ENCODE measurements around the gene EHMT1. TPM values are rescaled to one million over a fixed set of nuclear protein-coding genes. Genes with fewer than 3 reads are reported as not detected.

EHMT1 gene
- total and polyA plus RNA-seq, 2 of the 13 experiments (the other 11 are each of a cell fraction or from before 2014, with no cell fraction given) = 23.0 to 27.1 TPM

DNA sequence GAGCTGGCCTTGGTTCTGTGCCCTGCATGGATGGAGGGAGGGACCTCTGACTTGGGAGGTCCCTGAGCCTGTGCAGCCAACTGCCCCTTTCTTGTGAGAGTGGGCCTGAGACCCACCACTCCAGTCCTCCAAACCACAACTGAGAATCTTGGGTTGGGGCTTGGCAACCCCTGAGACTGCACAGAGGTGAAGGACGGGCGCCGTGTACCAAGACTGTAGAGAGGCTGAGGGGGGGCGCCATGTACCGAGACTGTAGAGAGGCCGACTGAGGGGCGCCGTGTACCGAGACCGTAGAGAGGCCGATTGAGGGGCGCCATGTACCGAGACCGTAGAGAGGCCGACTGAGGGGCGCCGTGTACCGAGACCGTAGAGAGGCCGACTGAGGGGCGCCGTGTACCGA lies 199.5 kb downstream of the EHMT1 start:
- Histone ChIP-seq H3K27ac (ENCODE audit: extremely low read length, insufficient read depth, low read length) (no peak overlapping the region), H2AFZ (ENCODE audit: low read length) (no peak overlapping the region), H3K4me1 (ENCODE audit: insufficient read depth, low read length) (no peaks in the 10 kb centered on the region), H4K20me1 (ENCODE audit: insufficient read depth, low read length) (no peaks in the 10 kb centered on the region), H3K9me3 (ENCODE audit: low read length) (no peaks in the 10 kb centered on the region), H3K36me3 (replicated peaks in 1 of 2; ENCODE audit: control insufficient read depth in 1 of 2, insufficient read depth in 2 of 2, low read length in 2 of 2) (peaks cover 26 to 52% of the 10 kb centered on the region in 2 experiments), H3K4me3 (replicated peaks in 1 of 3; ENCODE audit: insufficient read depth in 1 of 3, low read depth in 2 of 3, low read length in 3 of 3) (no peak overlapping the region), H3K27me3 (ENCODE audit: control insufficient read depth in 1 of 2, insufficient read depth in 2 of 2, low read length in 2 of 2) (no peaks in the 10 kb centered on the region), H3K9ac (ENCODE audit: insufficient read depth, low read depth, low read length) (no peak overlapping the region), H3K4me2 (ENCODE audit: low read depth, low read length) (no peak overlapping the region), H3K79me2 (ENCODE audit: insufficient read depth, low read length) (no peaks in the 10 kb centered on the region)
- intact Hi-C loops (cut with micrococcal nuclease; ENCODE audit: unreplicated experiment) (no loop called here), in situ Hi-C loops (cut with HindIII; ENCODE audit: extremely low pct_ligation_motif_present, low pct_unique_long_range_greater_than_20kb) (no loop called here)
- ATAC-seq (no peak; the same call in 2 of the 3 replicates), DNase-seq (ENCODE audit: low spot score) (no peak), FAIRE-seq (no peak)
- POLR2A ChIA-PET = no interaction called here
- BruUV-seq (replicated peaks) = no TSS peak
- TF ChIP-seq, protein P1, sequence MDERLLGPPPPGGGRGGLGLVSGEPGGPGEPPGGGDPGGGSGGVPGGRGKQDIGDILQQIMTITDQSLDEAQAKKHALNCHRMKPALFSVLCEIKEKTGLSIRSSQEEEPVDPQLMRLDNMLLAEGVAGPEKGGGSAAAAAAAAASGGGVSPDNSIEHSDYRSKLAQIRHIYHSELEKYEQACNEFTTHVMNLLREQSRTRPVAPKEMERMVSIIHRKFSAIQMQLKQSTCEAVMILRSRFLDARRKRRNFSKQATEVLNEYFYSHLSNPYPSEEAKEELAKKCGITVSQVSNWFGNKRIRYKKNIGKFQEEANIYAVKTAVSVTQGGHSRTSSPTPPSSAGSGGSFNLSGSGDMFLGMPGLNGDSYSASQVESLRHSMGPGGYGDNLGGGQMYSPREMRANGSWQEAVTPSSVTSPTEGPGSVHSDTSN (CRISPR knock-in tag; IDR thresholded peaks at IDR 0.05) = no peak
- TF ChIP-seq SNAPC4 (CRISPR knock-in tag; IDR thresholded peaks at IDR 0.05) = no peak
- TF ChIP-seq NFIC (IDR thresholded peaks at IDR 0.05; ENCODE audit: low read length) = no peak
- TF ChIP-seq, protein P2, sequence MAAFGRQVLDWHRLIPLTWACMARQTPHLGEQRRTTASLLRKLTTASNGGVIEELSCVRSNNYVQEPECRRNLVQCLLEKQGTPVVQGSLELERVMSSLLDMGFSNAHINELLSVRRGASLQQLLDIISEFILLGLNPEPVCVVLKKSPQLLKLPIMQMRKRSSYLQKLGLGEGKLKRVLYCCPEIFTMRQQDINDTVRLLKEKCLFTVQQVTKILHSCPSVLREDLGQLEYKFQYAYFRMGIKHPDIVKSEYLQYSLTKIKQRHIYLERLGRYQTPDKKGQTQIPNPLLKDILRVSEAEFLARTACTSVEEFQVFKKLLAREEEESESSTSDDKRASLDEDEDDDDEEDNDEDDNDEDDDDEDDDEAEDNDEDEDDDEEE (CRISPR knock-in tag; IDR thresholded peaks at IDR 0.05) = no peak
- no peak for TF ChIP-seq ZMAT3 (CRISPR knock-in tag; conservative IDR thresholded peaks at IDR 0.05)
- TF ChIP-seq ZNF543 (CRISPR knock-in tag; IDR thresholded peaks at IDR 0.05) = no peak
- no peak for TF ChIP-seq ZNF446 (CRISPR knock-in tag; IDR thresholded peaks at IDR 0.05)
- no peak for TF ChIP-seq BRD4 (CRISPR knock-in tag; IDR thresholded peaks at IDR 0.05)
- TF ChIP-seq ARHGAP35 (CRISPR knock-in tag; IDR thresholded peaks at IDR 0.05; ENCODE audit: borderline replicate concordance) = no peak
- TF ChIP-seq ZBTB21 (CRISPR knock-in tag; IDR thresholded peaks at IDR 0.05) = no peak
- TF ChIP-seq RBM39 (IDR thresholded peaks at IDR 0.05; ENCODE audit: low read depth, low read length, poor library complexity, severe bottlenecking) = no peak
- TF ChIP-seq RXRB (CRISPR knock-in tag; IDR thresholded peaks at IDR 0.05; ENCODE audit: borderline replicate concordance) = no peak
- TF ChIP-seq ZBTB7A (CRISPR knock-in tag; IDR thresholded peaks at IDR 0.05) = no peak
- no peak for TF ChIP-seq ATF7-NPFF (CRISPR knock-in tag; IDR thresholded peaks at IDR 0.05; ENCODE audit: low read depth)
- TF ChIP-seq TSC22D2 (CRISPR knock-in tag; IDR thresholded peaks at IDR 0.05; ENCODE audit: borderline replicate concordance) = no peak
- no peak for TF ChIP-seq ZNF44 (CRISPR knock-in tag; IDR thresholded peaks at IDR 0.05)
- no peak for TF ChIP-seq RAD51 (IDR thresholded peaks at IDR 0.05; ENCODE audit: borderline replicate concordance)
- no peak for TF ChIP-seq ZNF207 (IDR thresholded peaks at IDR 0.05; ENCODE audit: borderline replicate concordance)
- CTCF ChIA-PET (ENCODE audit: low intra/inter-chr PET ratio, low total read pairs) = no interaction called here
- 90% methylated on average over 19 of the region's 23 CpGs for WGBS (ENCODE audit: low lambda C conversion rate)

All from HepG2 (cell line).